GM19463 (cell line): ENCODE results near the gene PTEN.
"Not testable (repeated sequence)": the region's sequence is repeated elsewhere in the genome, so short reads cannot be mapped to it uniquely, and the experiment has no call there.

ENCODE experiments used
- ATAC-seq: cut with Tn5 transposase; IDR thresholded peaks from one replicate; pipeline ENCODE4 v1.9.1; 2021; ENCODE audit warnings: mild to moderate bottlenecking, moderate library complexity; ENCODE audit not compliant: unreplicated experiment

PTEN gene

GRCh38 chr10:87868277-87868676 is 4.9 kb downstream of the PTEN start:
- ATAC-seq: no peak

- ATAC-seq: not testable (repeated sequence)
Measured at GRCh38 chr10:87869139-87869538, 5.7 kb downstream of the PTEN start.

- no peak for ATAC-seq
Measured at GRCh38 chr10:87869773-87870551, 6.5 kb downstream of the PTEN start.

GRCh38 chr10:87872828-87873227 is 9.4 kb downstream of the PTEN start:
- no peak for ATAC-seq

- ATAC-seq: no peak
Measured at GRCh38 chr10:87873656-87874055, 10.2 kb downstream of the PTEN start.

- ATAC-seq: no peak
Measured at GRCh38 chr10:87875929-87876571, 12.6 kb downstream of the PTEN start.

- no peak for ATAC-seq
Measured at GRCh38 chr10:87878664-87879459, 15.4 kb downstream of the PTEN start.

GRCh38 chr10:87880336-87880735 is 16.9 kb downstream of the PTEN start:
- no peak for ATAC-seq

- ATAC-seq: not testable (repeated sequence)
Measured at GRCh38 chr10:87881373-87882059, 18.1 kb downstream of the PTEN start.

GRCh38 chr10:87882555-87883294 is 19.3 kb downstream of the PTEN start:
- no peak for ATAC-seq

GRCh38 chr10:87886635-87887034 is 23.2 kb downstream of the PTEN start:
- ATAC-seq: no peak

GRCh38 chr10:87887146-87887545 is 23.7 kb downstream of the PTEN start:
- no peak for ATAC-seq

GRCh38 chr10:87887548-87888289 is 24.3 kb downstream of the PTEN start:
- no peak for ATAC-seq

GRCh38 chr10:87895430-87895829 is 32.0 kb downstream of the PTEN start:
- no peak for ATAC-seq

- ATAC-seq: no peak
Measured at GRCh38 chr10:87896216-87896615, 32.8 kb downstream of the PTEN start.

GRCh38 chr10:87897957-87898356 is 34.5 kb downstream of the PTEN start:
- ATAC-seq: not testable (repeated sequence)

- not testable (repeated sequence) for ATAC-seq
Measured at GRCh38 chr10:87903396-87903795, 40.0 kb downstream of the PTEN start.

GRCh38 chr10:87913156-87913921 is 49.9 kb downstream of the PTEN start:
- no peak for ATAC-seq

GRCh38 chr10:87915406-87915805 is 52.0 kb downstream of the PTEN start:
- ATAC-seq: no peak
